GM23338 (cell line): Measurements from ENCODE around the gene SRSF5. TPM values are rescaled to one million over a fixed set of nuclear protein-coding genes. Genes with fewer than 3 reads are reported as not detected.

Source experiments
- ATAC-seq: fragments of 200-7000 bp; cut with Tn5 transposase; 3 replicates; pipeline ENCODE4 v1.9.1; 2020
- DNase-seq: peaks from one replicate; pipeline ENCODE4 v3.0.0-alpha.2; 2015; ENCODE audit warnings: low spot score
- H2AFZ ChIP-seq: fragments of 200-600 bp; sonication (generic); 2 replicates; pipeline ENCODE4 v1.8.0; 2016; ENCODE audit warnings: antibody characterized with exemption, mild to moderate bottlenecking, moderate library complexity
- H3F3A ChIP-seq: fragments of 200-600 bp; sonication (generic); replicated peaks from 2 replicates; pipeline ENCODE4 v1.8.0; 2017; ENCODE audit warnings: antibody characterized with exemption, mixed run types, low read depth
- H3K27ac ChIP-seq: fragments of 200-600 bp; sonication (generic); 2 replicates; pipeline ENCODE4 v1.6.1; 2016; ENCODE audit warnings: low read depth
- H3K27me3 ChIP-seq: fragments of 200-600 bp; sonication (generic); 2 replicates; pipeline ENCODE4 v1.8.0; 2016; ENCODE audit warnings: mild to moderate bottlenecking, mixed run types, moderate library complexity; ENCODE audit not compliant: insufficient read depth
- H3K36me3 ChIP-seq: fragments of 200-600 bp; sonication (generic); 2 replicates; pipeline ENCODE4 v1.8.0; 2016; ENCODE audit warnings: mild to moderate bottlenecking; ENCODE audit not compliant: insufficient read depth
- H3K4me1 ChIP-seq: fragments of 200-600 bp; sonication (generic); 2 replicates; pipeline ENCODE4 v1.8.0; 2016; ENCODE audit warnings: mild to moderate bottlenecking, moderate library complexity; ENCODE audit not compliant: insufficient read depth
- H3K4me2 ChIP-seq: fragments of 200-600 bp; sonication (generic); 2 replicates; pipeline ENCODE4 v1.7.1; 2017; ENCODE audit warnings: mixed run types
- H3K4me3 ChIP-seq: fragments of 200-600 bp; sonication (generic); 2 replicates; pipeline ENCODE4 v1.6.1; 2016; ENCODE audit warnings: mixed run types
- H3K79me2 ChIP-seq: fragments of 200-600 bp; sonication (generic); replicated peaks from 2 replicates; pipeline ENCODE4 v1.8.0; 2017; ENCODE audit warnings: mild to moderate bottlenecking; ENCODE audit not compliant: insufficient read depth
- H3K9me2 ChIP-seq: fragments of 200-600 bp; sonication (generic); 2 replicates; pipeline ENCODE4 v1.8.0; 2017; ENCODE audit not compliant: insufficient read depth
- H4K20me1 ChIP-seq: fragments of 200-600 bp; sonication (generic); replicated peaks from 2 replicates; pipeline ENCODE4 v1.8.0; 2017; ENCODE audit warnings: mild to moderate bottlenecking; ENCODE audit not compliant: insufficient read depth
- H3K27ac Mint-ChIP-seq: 2 replicates; pipeline ENCODE4 v1.8.0; 2020; ENCODE audit warnings: inconsistent platforms, mild to moderate bottlenecking, moderate library complexity, mixed read lengths
- H3K27me3 Mint-ChIP-seq: 3 replicates; pipeline ENCODE4 v1.8.0; 2022; ENCODE audit warnings: low read depth, mild to moderate bottlenecking, moderate library complexity, mixed read lengths, inconsistent platforms; ENCODE audit not compliant: insufficient read depth, poor library complexity
- H3K36me3 Mint-ChIP-seq: 3 replicates; pipeline ENCODE4 v1.8.0; 2021; ENCODE audit warnings: low read depth, mild to moderate bottlenecking, inconsistent platforms, moderate library complexity, mixed read lengths
- H3K4me1 Mint-ChIP-seq: 3 replicates; pipeline ENCODE4 v1.8.0; 2020; ENCODE audit warnings: mild to moderate bottlenecking, inconsistent platforms, mixed read lengths
- H3K4me3 Mint-ChIP-seq: 3 replicates; pipeline ENCODE4 v1.8.0; 2021; ENCODE audit warnings: moderate library complexity, mild to moderate bottlenecking, inconsistent platforms, mixed read lengths
- H3K9me3 Mint-ChIP-seq: 3 replicates; pipeline ENCODE4 v1.8.0; 2020; ENCODE audit warnings: moderate library complexity, mild to moderate bottlenecking, inconsistent platforms, mixed read lengths
- CREB1 ChIP-seq: fragments of 250-450 bp; sonication (Bioruptor Pico); IDR thresholded peaks from 2 replicates; pipeline ENCODE4 v1.5.0; 2020; ENCODE audit warnings: low read depth, mild to moderate bottlenecking, moderate library complexity
- EZH2 ChIP-seq: fragments of 200-600 bp; sonication (generic); IDR thresholded peaks from one replicate; pipeline ENCODE4 v1.8.0; 2017; ENCODE audit warnings: antibody characterized with exemption, mild to moderate bottlenecking, low read depth; ENCODE audit not compliant: unreplicated experiment
- EZH2phosphoT487 ChIP-seq: fragments of 200-600 bp; sonication (generic); IDR thresholded peaks from one replicate; pipeline ENCODE4 v1.8.1; 2018; ENCODE audit warnings: antibody characterized with exemption; ENCODE audit not compliant: unreplicated experiment
- NANOG ChIP-seq: IDR thresholded peaks from 2 replicates; pipeline ENCODE4 v1.6.1; 2016; ENCODE audit warnings: antibody characterized with exemption, borderline replicate concordance
- POLR2AphosphoS5 ChIP-seq: IDR thresholded peaks from 2 replicates; pipeline ENCODE4 v1.6.1; 2016; ENCODE audit warnings: antibody characterized with exemption, low read depth
- ZNF331 ChIP-seq: fragments of 250-450 bp; sonication (Bioruptor Pico); IDR thresholded peaks from 2 replicates; pipeline ENCODE4 v1.5.0; 2020; ENCODE audit warnings: low read depth, mild to moderate bottlenecking, moderate library complexity
- polyA plus RNA-seq: library from polyadenylated mRNA; unstranded; fragments of >200 nt; fragmentation: Nextera tagmentation; extraction: Ambion mirVana; gene quantifications from 2 replicates; pipeline ENCODE4 v1.2.1, GENCODE V29; 2016
- total RNA-seq: library from RNA; depleted of rRNA; stranded (reverse); fragments of >200 nt; shearing (Covaris generic); gene quantifications from 2 replicates; pipeline ENCODE4 v1.2.3, GENCODE V29; 2014
- TF ChIP-seq, protein P1 (sequence below): IDR thresholded peaks from one replicate; pipeline ENCODE4 v1.6.1; 2018; ENCODE audit warnings: antibody characterized with exemption; ENCODE audit not compliant: unreplicated experiment
- TF ChIP-seq, protein P2 (sequence below): IDR thresholded peaks from 2 replicates; pipeline ENCODE4 v1.6.1; 2016; ENCODE audit warnings: antibody characterized with exemption
- TF ChIP-seq, protein P3 (sequence below), 2 experiments: fragments of 200-600 bp in 1 of 2; sonication (generic) in 1 of 2; conservative IDR thresholded peaks; 2 replicates each; pipeline versions ENCODE4 v1.5.1 to v1.6.1; 2016 to 2017; ENCODE audit warnings: antibody characterized with exemption in 2 of 2, low read depth in 2 of 2, mild to moderate bottlenecking in 2 of 2, moderate library complexity in 1 of 2
- TF ChIP-seq, protein P4 (sequence below): fragments of 250-450 bp; sonication (Bioruptor Pico); IDR thresholded peaks from 2 replicates; pipeline ENCODE4 v1.5.0; 2020; ENCODE audit warnings: mild to moderate bottlenecking, moderate library complexity

SRSF5 gene
- total and polyA plus RNA-seq, 2 experiments from 2014 or later: 172 to 389 TPM

GRCh38 chr14:69807192-69807591 is 40.2 kb downstream of the SRSF5 start:
- H3K27ac Mint-ChIP-seq: no peak overlapping the region
- Histone ChIP-seq H3K9me2 (peaks cover 6% of the 10 kb centered on the region; the same call in 1 of the 2 replicates), H3K36me3 (no peaks in the 10 kb centered on the region), H3K4me3 (no peak overlapping the region), H2AFZ (no peak overlapping the region), H3F3A (no peaks in the 10 kb centered on the region), H3K27ac (no peak overlapping the region), H4K20me1 (no peaks in the 10 kb centered on the region), H3K79me2 (no peaks in the 10 kb centered on the region), H3K27me3 (no peaks in the 10 kb centered on the region), H3K4me2 (no peak overlapping the region), H3K4me1 (no peaks in the 10 kb centered on the region)
- H3K36me3 Mint-ChIP-seq: no peaks in the 10 kb centered on the region
- H3K27me3 Mint-ChIP-seq: no peaks in the 10 kb centered on the region
- H3K4me3 Mint-ChIP-seq: no peak overlapping the region
- H3K9me3 Mint-ChIP-seq: no peaks in the 10 kb centered on the region
- TF ChIP-seq, protein P1, sequence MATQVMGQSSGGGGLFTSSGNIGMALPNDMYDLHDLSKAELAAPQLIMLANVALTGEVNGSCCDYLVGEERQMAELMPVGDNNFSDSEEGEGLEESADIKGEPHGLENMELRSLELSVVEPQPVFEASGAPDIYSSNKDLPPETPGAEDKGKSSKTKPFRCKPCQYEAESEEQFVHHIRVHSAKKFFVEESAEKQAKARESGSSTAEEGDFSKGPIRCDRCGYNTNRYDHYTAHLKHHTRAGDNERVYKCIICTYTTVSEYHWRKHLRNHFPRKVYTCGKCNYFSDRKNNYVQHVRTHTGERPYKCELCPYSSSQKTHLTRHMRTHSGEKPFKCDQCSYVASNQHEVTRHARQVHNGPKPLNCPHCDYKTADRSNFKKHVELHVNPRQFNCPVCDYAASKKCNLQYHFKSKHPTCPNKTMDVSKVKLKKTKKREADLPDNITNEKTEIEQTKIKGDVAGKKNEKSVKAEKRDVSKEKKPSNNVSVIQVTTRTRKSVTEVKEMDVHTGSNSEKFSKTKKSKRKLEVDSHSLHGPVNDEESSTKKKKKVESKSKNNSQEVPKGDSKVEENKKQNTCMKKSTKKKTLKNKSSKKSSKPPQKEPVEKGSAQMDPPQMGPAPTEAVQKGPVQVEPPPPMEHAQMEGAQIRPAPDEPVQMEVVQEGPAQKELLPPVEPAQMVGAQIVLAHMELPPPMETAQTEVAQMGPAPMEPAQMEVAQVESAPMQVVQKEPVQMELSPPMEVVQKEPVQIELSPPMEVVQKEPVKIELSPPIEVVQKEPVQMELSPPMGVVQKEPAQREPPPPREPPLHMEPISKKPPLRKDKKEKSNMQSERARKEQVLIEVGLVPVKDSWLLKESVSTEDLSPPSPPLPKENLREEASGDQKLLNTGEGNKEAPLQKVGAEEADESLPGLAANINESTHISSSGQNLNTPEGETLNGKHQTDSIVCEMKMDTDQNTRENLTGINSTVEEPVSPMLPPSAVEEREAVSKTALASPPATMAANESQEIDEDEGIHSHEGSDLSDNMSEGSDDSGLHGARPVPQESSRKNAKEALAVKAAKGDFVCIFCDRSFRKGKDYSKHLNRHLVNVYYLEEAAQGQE: no peak
- TF ChIP-seq EZH2phosphoT487: no peak
- TF ChIP-seq, protein P2, sequence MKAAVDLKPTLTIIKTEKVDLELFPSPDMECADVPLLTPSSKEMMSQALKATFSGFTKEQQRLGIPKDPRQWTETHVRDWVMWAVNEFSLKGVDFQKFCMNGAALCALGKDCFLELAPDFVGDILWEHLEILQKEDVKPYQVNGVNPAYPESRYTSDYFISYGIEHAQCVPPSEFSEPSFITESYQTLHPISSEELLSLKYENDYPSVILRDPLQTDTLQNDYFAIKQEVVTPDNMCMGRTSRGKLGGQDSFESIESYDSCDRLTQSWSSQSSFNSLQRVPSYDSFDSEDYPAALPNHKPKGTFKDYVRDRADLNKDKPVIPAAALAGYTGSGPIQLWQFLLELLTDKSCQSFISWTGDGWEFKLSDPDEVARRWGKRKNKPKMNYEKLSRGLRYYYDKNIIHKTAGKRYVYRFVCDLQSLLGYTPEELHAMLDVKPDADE: no peak
- no peak for TF ChIP-seq NANOG
- no peak for TF ChIP-seq ZNF331 (CRISPR knock-in tag)
- TF ChIP-seq, protein P3, sequence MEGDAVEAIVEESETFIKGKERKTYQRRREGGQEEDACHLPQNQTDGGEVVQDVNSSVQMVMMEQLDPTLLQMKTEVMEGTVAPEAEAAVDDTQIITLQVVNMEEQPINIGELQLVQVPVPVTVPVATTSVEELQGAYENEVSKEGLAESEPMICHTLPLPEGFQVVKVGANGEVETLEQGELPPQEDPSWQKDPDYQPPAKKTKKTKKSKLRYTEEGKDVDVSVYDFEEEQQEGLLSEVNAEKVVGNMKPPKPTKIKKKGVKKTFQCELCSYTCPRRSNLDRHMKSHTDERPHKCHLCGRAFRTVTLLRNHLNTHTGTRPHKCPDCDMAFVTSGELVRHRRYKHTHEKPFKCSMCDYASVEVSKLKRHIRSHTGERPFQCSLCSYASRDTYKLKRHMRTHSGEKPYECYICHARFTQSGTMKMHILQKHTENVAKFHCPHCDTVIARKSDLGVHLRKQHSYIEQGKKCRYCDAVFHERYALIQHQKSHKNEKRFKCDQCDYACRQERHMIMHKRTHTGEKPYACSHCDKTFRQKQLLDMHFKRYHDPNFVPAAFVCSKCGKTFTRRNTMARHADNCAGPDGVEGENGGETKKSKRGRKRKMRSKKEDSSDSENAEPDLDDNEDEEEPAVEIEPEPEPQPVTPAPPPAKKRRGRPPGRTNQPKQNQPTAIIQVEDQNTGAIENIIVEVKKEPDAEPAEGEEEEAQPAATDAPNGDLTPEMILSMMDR (conservative IDR thresholded peaks at IDR 0.05; ENCODE audit: low read depth in 2 of 2): no peak
- no peak for TF ChIP-seq EZH2
- TF ChIP-seq, protein P4, sequence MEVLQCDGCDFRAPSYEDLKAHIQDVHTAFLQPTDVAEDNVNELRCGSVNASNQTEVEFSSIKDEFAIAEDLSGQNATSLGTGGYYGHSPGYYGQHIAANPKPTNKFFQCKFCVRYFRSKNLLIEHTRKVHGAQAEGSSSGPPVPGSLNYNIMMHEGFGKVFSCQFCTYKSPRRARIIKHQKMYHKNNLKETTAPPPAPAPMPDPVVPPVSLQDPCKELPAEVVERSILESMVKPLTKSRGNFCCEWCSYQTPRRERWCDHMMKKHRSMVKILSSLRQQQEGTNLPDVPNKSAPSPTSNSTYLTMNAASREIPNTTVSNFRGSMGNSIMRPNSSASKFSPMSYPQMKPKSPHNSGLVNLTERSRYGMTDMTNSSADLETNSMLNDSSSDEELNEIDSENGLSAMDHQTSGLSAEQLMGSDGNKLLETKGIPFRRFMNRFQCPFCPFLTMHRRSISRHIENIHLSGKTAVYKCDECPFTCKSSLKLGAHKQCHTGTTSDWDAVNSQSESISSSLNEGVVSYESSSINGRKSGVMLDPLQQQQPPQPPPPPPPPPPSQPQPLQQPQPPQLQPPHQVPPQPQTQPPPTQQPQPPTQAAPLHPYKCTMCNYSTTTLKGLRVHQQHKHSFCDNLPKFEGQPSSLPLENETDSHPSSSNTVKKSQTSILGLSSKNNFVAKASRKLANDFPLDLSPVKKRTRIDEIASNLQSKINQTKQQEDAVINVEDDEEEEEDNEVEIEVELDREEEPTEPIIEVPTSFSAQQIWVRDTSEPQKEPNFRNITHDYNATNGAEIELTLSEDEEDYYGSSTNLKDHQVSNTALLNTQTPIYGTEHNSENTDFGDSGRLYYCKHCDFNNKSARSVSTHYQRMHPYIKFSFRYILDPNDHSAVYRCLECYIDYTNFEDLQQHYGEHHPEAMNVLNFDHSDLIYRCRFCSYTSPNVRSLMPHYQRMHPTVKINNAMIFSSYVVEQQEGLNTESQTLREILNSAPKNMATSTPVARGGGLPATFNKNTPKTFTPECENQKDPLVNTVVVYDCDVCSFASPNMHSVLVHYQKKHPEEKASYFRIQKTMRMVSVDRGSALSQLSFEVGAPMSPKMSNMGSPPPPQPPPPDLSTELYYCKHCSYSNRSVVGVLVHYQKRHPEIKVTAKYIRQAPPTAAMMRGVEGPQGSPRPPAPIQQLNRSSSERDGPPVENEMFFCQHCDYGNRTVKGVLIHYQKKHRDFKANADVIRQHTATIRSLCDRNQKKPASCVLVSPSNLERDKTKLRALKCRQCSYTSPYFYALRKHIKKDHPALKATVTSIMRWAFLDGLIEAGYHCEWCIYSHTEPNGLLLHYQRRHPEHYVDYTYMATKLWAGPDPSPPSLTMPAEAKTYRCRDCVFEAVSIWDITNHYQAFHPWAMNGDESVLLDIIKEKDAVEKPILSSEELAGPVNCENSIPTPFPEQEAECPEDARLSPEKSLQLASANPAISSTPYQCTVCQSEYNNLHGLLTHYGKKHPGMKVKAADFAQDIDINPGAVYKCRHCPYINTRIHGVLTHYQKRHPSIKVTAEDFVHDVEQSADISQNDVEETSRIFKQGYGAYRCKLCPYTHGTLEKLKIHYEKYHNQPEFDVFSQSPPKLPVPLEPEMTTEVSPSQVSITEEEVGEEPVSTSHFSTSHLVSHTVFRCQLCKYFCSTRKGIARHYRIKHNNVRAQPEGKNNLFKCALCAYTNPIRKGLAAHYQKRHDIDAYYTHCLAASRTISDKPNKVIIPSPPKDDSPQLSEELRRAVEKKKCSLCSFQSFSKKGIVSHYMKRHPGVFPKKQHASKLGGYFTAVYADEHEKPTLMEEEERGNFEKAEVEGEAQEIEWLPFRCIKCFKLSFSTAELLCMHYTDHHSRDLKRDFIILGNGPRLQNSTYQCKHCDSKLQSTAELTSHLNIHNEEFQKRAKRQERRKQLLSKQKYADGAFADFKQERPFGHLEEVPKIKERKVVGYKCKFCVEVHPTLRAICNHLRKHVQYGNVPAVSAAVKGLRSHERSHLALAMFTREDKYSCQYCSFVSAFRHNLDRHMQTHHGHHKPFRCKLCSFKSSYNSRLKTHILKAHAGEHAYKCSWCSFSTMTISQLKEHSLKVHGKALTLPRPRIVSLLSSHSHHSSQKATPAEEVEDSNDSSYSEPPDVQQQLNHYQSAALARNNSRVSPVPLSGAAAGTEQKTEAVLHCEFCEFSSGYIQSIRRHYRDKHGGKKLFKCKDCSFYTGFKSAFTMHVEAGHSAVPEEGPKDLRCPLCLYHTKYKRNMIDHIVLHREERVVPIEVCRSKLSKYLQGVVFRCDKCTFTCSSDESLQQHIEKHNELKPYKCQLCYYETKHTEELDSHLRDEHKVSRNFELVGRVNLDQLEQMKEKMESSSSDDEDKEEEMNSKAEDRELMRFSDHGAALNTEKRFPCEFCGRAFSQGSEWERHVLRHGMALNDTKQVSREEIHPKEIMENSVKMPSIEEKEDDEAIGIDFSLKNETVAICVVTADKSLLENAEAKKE (CRISPR knock-in tag): no peak
- no peak for TF ChIP-seq CREB1 (CRISPR knock-in tag)
- no peak for TF ChIP-seq POLR2AphosphoS5
- H3K4me1 Mint-ChIP-seq: peaks cover 8% of the 10 kb centered on the region; the same call in 2 of the 3 replicates
- no peak for ATAC-seq
- no peak for DNase-seq
